Measurements from ENCODE around the gene NDUFS8.

- TF ChIP-seq CTCF (IDR thresholded peaks at IDR 0.05) = no peak
- no peak for TF ChIP-seq POLR2A (IDR thresholded peaks at IDR 0.05)
Measured at GRCh38 chr11:68031144-68031464, 623 bp downstream of the NDUFS8 start.

Data from testis (tissue), 2 donors.